Parathyroid adenoma (tissue), 2 donors: Measurements from ENCODE around the gene ZFAND2B.
A peak's percentile ranks its signal among the peaks of the same experiment; 100 is the strongest.

Experiments used
- H2AFZ ChIP-seq: fragments of 300-600 bp; sonication (generic); one replicate; pipeline ENCODE4 v1.7.0; 2017; ENCODE audit warnings: antibody characterized with exemption, mild to moderate bottlenecking
- H3K27ac ChIP-seq: fragments of 300-600 bp; sonication (generic); one replicate; pipeline ENCODE4 v1.7.0; 2017
- H3K27me3 ChIP-seq: fragments of 300-600 bp; sonication (generic); one replicate; pipeline ENCODE4 v1.7.0; 2017; ENCODE audit warnings: low read length; ENCODE audit not compliant: control insufficient read depth, insufficient read depth
- H3K36me3 ChIP-seq: fragments of 300-600 bp; sonication (generic); one replicate; pipeline ENCODE4 v1.7.0; 2017; ENCODE audit warnings: low read length; ENCODE audit not compliant: control insufficient read depth, insufficient read depth
- H3K4me1 ChIP-seq: fragments of 300-600 bp; sonication (generic); one replicate; pipeline ENCODE4 v1.7.0; 2017; ENCODE audit warnings: control low read depth
- H3K4me2 ChIP-seq: fragments of 300-600 bp; sonication (generic); one replicate; pipeline ENCODE4 v1.7.0; 2017; ENCODE audit warnings: low read length
- H3K4me3 ChIP-seq: fragments of 300-600 bp; sonication (generic); one replicate; pipeline ENCODE4 v1.7.0; 2017; ENCODE audit warnings: low read depth, low read length
- H3K79me2 ChIP-seq: fragments of 300-600 bp; sonication (generic); one replicate; pipeline ENCODE4 v1.7.0; 2017; ENCODE audit warnings: control low read depth
- H3K9ac ChIP-seq: fragments of 300-600 bp; sonication (generic); one replicate; pipeline ENCODE4 v1.7.0; 2017; ENCODE audit warnings: mild to moderate bottlenecking
- H3K9me3 ChIP-seq: fragments of 300-600 bp; sonication (generic); one replicate; pipeline ENCODE4 v1.7.0; 2017; ENCODE audit warnings: low read length; ENCODE audit not compliant: control insufficient read depth
- TF ChIP-seq, protein P1 (sequence below): fragments of 300-600 bp; sonication (generic); IDR thresholded peaks from one replicate; pipeline ENCODE4 v1.7.0; 2017; ENCODE audit warnings: antibody characterized with exemption, mild to moderate bottlenecking
- donor health status: primary hyperparathyroidism.

The ZFAND2B gene

GRCh38 chr2:219223831-219224610 lies 17.4 kb downstream of the ZFAND2B start:
- Histone ChIP-seq H3K4me1 (peaks cover 8% of the 10 kb centered on the region), H3K79me2 (peaks cover 13% of the 10 kb centered on the region), H3K9me3 (no peaks in the 10 kb centered on the region), H3K4me3 (no peak overlapping the region), H3K9ac (no peak overlapping the region), H3K36me3 (no peaks in the 10 kb centered on the region), H3K27me3 (no peaks in the 10 kb centered on the region), H3K4me2 (no peak overlapping the region), H2AFZ (no peak overlapping the region), H3K27ac (no peak overlapping the region)
- TF ChIP-seq, protein P1, sequence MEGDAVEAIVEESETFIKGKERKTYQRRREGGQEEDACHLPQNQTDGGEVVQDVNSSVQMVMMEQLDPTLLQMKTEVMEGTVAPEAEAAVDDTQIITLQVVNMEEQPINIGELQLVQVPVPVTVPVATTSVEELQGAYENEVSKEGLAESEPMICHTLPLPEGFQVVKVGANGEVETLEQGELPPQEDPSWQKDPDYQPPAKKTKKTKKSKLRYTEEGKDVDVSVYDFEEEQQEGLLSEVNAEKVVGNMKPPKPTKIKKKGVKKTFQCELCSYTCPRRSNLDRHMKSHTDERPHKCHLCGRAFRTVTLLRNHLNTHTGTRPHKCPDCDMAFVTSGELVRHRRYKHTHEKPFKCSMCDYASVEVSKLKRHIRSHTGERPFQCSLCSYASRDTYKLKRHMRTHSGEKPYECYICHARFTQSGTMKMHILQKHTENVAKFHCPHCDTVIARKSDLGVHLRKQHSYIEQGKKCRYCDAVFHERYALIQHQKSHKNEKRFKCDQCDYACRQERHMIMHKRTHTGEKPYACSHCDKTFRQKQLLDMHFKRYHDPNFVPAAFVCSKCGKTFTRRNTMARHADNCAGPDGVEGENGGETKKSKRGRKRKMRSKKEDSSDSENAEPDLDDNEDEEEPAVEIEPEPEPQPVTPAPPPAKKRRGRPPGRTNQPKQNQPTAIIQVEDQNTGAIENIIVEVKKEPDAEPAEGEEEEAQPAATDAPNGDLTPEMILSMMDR, result no peak

DNA sequence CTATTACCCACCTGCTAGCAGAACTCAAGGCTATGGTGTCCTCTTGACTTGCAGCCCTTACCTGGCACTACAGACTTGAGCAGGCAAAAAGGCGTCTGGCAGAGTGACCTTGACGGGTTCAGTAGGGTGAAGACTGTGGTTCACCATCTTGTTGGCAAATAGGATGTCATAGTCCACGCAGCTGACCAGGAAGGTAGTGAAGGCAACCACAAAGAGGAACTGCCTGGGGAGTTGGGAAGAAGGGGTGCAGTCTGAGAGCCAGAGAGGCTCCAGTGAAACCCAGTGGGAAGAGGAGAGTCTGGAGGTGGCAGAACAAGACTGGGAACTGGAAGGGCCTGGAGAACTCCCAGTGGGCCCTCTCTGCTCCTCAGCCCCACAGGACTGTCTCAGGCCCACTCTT lies 18.8 kb downstream of the ZFAND2B start:
- peaks cover 13% of the 10 kb centered on the region for H3K79me2 ChIP-seq

GRCh38 chr2:219228041-219228910 lies 21.7 kb downstream of the ZFAND2B start:
- H3K27ac ChIP-seq, result peak overlapping the region; percentile 77
- peak overlapping the region; percentile 62 for H3K9ac ChIP-seq
- H3K36me3 ChIP-seq, result no peaks in the 10 kb centered on the region
- H3K4me2 ChIP-seq, result peak overlapping the region; percentile 99
- H3K79me2 ChIP-seq, result peaks cover 22% of the 10 kb centered on the region
- H3K27me3 ChIP-seq, result no peaks in the 10 kb centered on the region
- peaks cover 7% of the 10 kb centered on the region for H3K4me1 ChIP-seq
- TF ChIP-seq, protein P1, result no peak
- no peaks in the 10 kb centered on the region for H3K9me3 ChIP-seq
- peak overlapping the region; percentile 99 for H3K4me3 ChIP-seq
- H2AFZ ChIP-seq, result peak overlapping the region; percentile 94

More for the DNA sequence above, 18.8 kb downstream of the ZFAND2B start:
- Histone ChIP-seq H3K9me3 (no peaks in the 10 kb centered on the region), H3K27ac (no peak overlapping the region), H3K9ac (no peak overlapping the region), H3K36me3 (no peaks in the 10 kb centered on the region), H3K4me1 (peaks cover under 1% of the 10 kb centered on the region), H3K4me3 (no peak overlapping the region), H3K27me3 (no peaks in the 10 kb centered on the region), H2AFZ (no peak overlapping the region), H3K4me2 (no peak overlapping the region)
- TF ChIP-seq, protein P1, result no peak

GRCh38 chr2:219228911-219229304 lies 22.3 kb downstream of the ZFAND2B start:
- Histone ChIP-seq H3K27ac (peak overlapping the region; percentile 77), H3K36me3 (no peaks in the 10 kb centered on the region), H2AFZ (peak overlapping the region; percentile 94), H3K9ac (peak overlapping the region; percentile 62), H3K27me3 (no peaks in the 10 kb centered on the region), H3K9me3 (no peaks in the 10 kb centered on the region), H3K4me2 (peak overlapping the region; percentile 99), H3K4me3 (peak overlapping the region; percentile 99), H3K4me1 (peaks cover 7% of the 10 kb centered on the region), H3K79me2 (peaks cover 22% of the 10 kb centered on the region)
- TF ChIP-seq, protein P1, result no peak
